ENCODE data around the gene PROCR. TPM values are rescaled to one million over a fixed set of nuclear protein-coding genes. Genes with fewer than 3 reads are reported as not detected.
"Not testable (repeated sequence)": the region's sequence is repeated elsewhere in the genome, so short reads cannot be mapped to it uniquely, and the experiment has no call there.

PROCR gene
- total RNA-seq, 2 donors from 2014 or later = 9.8 to 14.5 TPM

GRCh38 chr20:35191419-35192117, 19.7 kb downstream of the PROCR start:
- H3K4me3 ChIP-seq = no peak overlapping the region
- intact Hi-C loops (cut with DNase I) = no loop called here

GRCh38 chr20:35192118-35192872, 20.4 kb downstream of the PROCR start:
- TF ChIP-seq CTCF (IDR thresholded peaks at IDR 0.05) = no peak
- DNase-seq = no peak
- no peak overlapping the region for H3K9ac ChIP-seq (ENCODE audit: low read depth in 2 of 2, low read length in 2 of 2)
- H3K9me3 ChIP-seq = no peaks in the 10 kb centered on the region
- intact Hi-C loops (cut with DNase I) = no loop called here
- H3K36me3 ChIP-seq = no peaks in the 10 kb centered on the region
- no peak overlapping the region for H3K4me3 ChIP-seq
- H3K4me1 ChIP-seq = no peaks in the 10 kb centered on the region
- H3K27me3 ChIP-seq = no peaks in the 10 kb centered on the region
- H3K27ac ChIP-seq = no peak overlapping the region

More at GRCh38 chr20:35191419-35192117, 19.7 kb downstream of the PROCR start:
- Histone ChIP-seq H3K9ac (ENCODE audit: low read depth in 2 of 2, low read length in 2 of 2) (no peak overlapping the region), H3K9me3 (no peaks in the 10 kb centered on the region), H3K27me3 (no peaks in the 10 kb centered on the region), H3K4me1 (no peaks in the 10 kb centered on the region), H3K36me3 (no peaks in the 10 kb centered on the region), H3K27ac (no peak overlapping the region)
- no peak for DNase-seq
- no peak for TF ChIP-seq CTCF (IDR thresholded peaks at IDR 0.05)

GRCh38 chr20:35193031-35193791, 21.3 kb downstream of the PROCR start:
- intact Hi-C loops (cut with DNase I); H3K4me1 ChIP-seq; H3K27me3 ChIP-seq; H3K9me3 ChIP-seq; DNase-seq; H3K36me3 ChIP-seq; H3K27ac ChIP-seq; H3K9ac ChIP-seq (ENCODE audit: low read depth in 2 of 2, low read length in 2 of 2); H3K4me3 ChIP-seq: not testable (repeated sequence)

- no peak overlapping the region for H3K9ac ChIP-seq (ENCODE audit: low read depth in 2 of 2, low read length in 2 of 2)
- TF ChIP-seq CTCF (IDR thresholded peaks at IDR 0.05) = no peak
- H3K4me1 ChIP-seq = no peaks in the 10 kb centered on the region
- H3K27ac ChIP-seq = no peak overlapping the region
- DNase-seq = no peak
- intact Hi-C loops (cut with DNase I) = no loop called here
- no peak overlapping the region for H3K4me3 ChIP-seq
- H3K36me3 ChIP-seq = no peaks in the 10 kb centered on the region
- no peaks in the 10 kb centered on the region for H3K9me3 ChIP-seq
- H3K27me3 ChIP-seq = no peaks in the 10 kb centered on the region
Measured at GRCh38 chr20:35196313-35196712, 24.4 kb downstream of the PROCR start.

GRCh38 chr20:35199740-35200139, 27.9 kb downstream of the PROCR start:
- Histone ChIP-seq H3K9me3 (no peaks in the 10 kb centered on the region), H3K9ac (ENCODE audit: low read depth in 2 of 2, low read length in 2 of 2) (no peak overlapping the region), H3K27ac (no peak overlapping the region), H3K36me3 (no peaks in the 10 kb centered on the region), H3K4me1 (no peaks in the 10 kb centered on the region), H3K27me3 (no peaks in the 10 kb centered on the region), H3K4me3 (no peak overlapping the region)
- no peak for TF ChIP-seq CTCF (IDR thresholded peaks at IDR 0.05)
- intact Hi-C loops (cut with DNase I) = loop anchor here (10.0 kb wide), 1 partner anchor 335 kb away; no protein-coding TSS in a partner anchor
- DNase-seq = no peak

Data from colonic mucosa (tissue), 4 donors.